Common myeloid progenitor, CD34-positive (primary cell): ENCODE data around the gene PPP1R12C.

Source experiments
- CTCF ChIA-PET: fragments of 350-600 bp; sonication (Branson Sonifier 250); formaldehyde crosslinking; loops from one replicate; lab custom pipeline; 2021; ENCODE audit warnings: antibody characterized with exemption; lab: Charles Lee
- POLR2A ChIA-PET: fragments of 350-600 bp; sonication (Branson Sonifier 250); formaldehyde crosslinking; loops from one replicate; lab custom pipeline; 2021; ENCODE audit warnings: antibody characterized with exemption; lab: Charles Lee
- DNase-seq, 3 donors: peaks; one replicate each; pipeline versions ENCODE4 v3.0.0 to v3.0.0-alpha.2; 2013
- H3K27ac ChIP-seq, 2 experiments: 1 replicate in 1 of 2; 2 replicates in 1 of 2; pipeline ENCODE4 v1.7.0; 2013; ENCODE audit warnings: inconsistent platforms in 2 of 2, low read length in 2 of 2, mild to moderate bottlenecking in 2 of 2, low read depth in 1 of 2, moderate library complexity in 1 of 2; ENCODE audit not compliant: severe bottlenecking in 2 of 2, insufficient read depth in 1 of 2, poor library complexity in 1 of 2
- H3K27me3 ChIP-seq, 5 experiments: replicated peaks in 2 of 5; 1 replicate in 3 of 5; 2 replicates in 2 of 5; pipeline versions ENCODE4 v1.6.1 to v1.7.0; 2013; ENCODE audit warnings: low read length in 4 of 5, mild to moderate bottlenecking in 2 of 5, moderate library complexity in 2 of 5, inconsistent platforms in 1 of 5; ENCODE audit not compliant: insufficient read depth in 5 of 5, control insufficient read depth in 4 of 5
- H3K36me3 ChIP-seq, 4 experiments: 1 replicate in 2 of 4; 2 replicates in 2 of 4; pipeline versions ENCODE4 v1.6.1 to v1.7.0; 2013; ENCODE audit warnings: low read length in 3 of 4, control low read depth in 1 of 4, mild to moderate bottlenecking in 1 of 4; ENCODE audit not compliant: control insufficient read depth in 4 of 4, insufficient read depth in 4 of 4
- H3K4me1 ChIP-seq, 4 experiments: 1 replicate in 3 of 4; 2 replicates in 1 of 4; pipeline versions ENCODE4 v1.6.1 to v1.7.1; 2013; ENCODE audit warnings: low read length in 3 of 4, mild to moderate bottlenecking in 3 of 4, control low read depth in 1 of 4, inconsistent platforms in 1 of 4, moderate library complexity in 1 of 4; ENCODE audit not compliant: control insufficient read depth in 4 of 4, insufficient read depth in 4 of 4; ENCODE audit errors: control extremely low read depth in 1 of 4
- H3K4me3 ChIP-seq, 7 experiments: 1 replicate in 4 of 7; 2 replicates in 3 of 7; pipeline versions ENCODE4 v1.5.1 to v1.7.0; 2013; ENCODE audit warnings: mild to moderate bottlenecking in 7 of 7, low read length in 6 of 7, moderate library complexity in 6 of 7, inconsistent platforms in 2 of 7, low read depth in 2 of 7, control low read depth in 1 of 7; ENCODE audit not compliant: insufficient read depth in 4 of 7, control insufficient read depth in 1 of 7; ENCODE audit errors: extremely low read depth in 1 of 7
- H3K9me3 ChIP-seq, 5 experiments: 1 replicate in 4 of 5; 2 replicates in 1 of 5; pipeline versions ENCODE4 v1.6.1 to v1.7.1; 2013; ENCODE audit warnings: low read length in 4 of 5, mild to moderate bottlenecking in 2 of 5, inconsistent platforms in 1 of 5, low read depth in 1 of 5, moderate library complexity in 1 of 5; ENCODE audit not compliant: control insufficient read depth in 4 of 5, insufficient read depth in 2 of 5; ENCODE audit errors: control extremely low read depth in 1 of 5
- WGBS: methylation state at CpG from one replicate; pipeline ENCODE4 v1.1.5; 2013; ENCODE audit not compliant: insufficient coverage; 5-methylcytosine and 5-hydroxymethylcytosine counted together

Gene PPP1R12C

GRCh38 chr19:55095260-55096060 lies 22.0 kb downstream of the PPP1R12C start:
- CTCF ChIA-PET: interaction anchor here (1.1 kb wide), 1 partner anchor 10 kb away, joined by 3 read pairs; no protein-coding TSS in a partner anchor

GRCh38 chr19:55094456-55095259 lies 22.8 kb downstream of the PPP1R12C start:
- no peaks in the 10 kb centered on the region for H3K9me3 ChIP-seq
- peaks cover 5 to 53% (median 33%) of the 10 kb centered on the region in 4 experiments for H3K36me3 ChIP-seq
- no peak overlapping the region for H3K27ac ChIP-seq
- no peaks in the 10 kb centered on the region for H3K27me3 ChIP-seq
- no peak for DNase-seq
- WGBS: 98% methylated on average over 24 of the region's 32 CpGs
- ChIA-PET POLR2A (no interaction called here), CTCF (interaction anchor here (1.1 kb wide), 1 partner anchor 10 kb away, joined by 3 read pairs; no protein-coding TSS in a partner anchor)
- H3K4me3 ChIP-seq: no peak overlapping the region
- H3K4me1 ChIP-seq: peaks cover 0 to 17% (median 9%) of the 10 kb centered on the region in 4 experiments

More at GRCh38 chr19:55095260-55096060, 22.0 kb downstream of the PPP1R12C start:
- DNase-seq: no peak
- peaks cover 0 to 17% (median 9%) of the 10 kb centered on the region in 4 experiments for H3K4me1 ChIP-seq
- H3K4me3 ChIP-seq: no peak overlapping the region
- WGBS: 99% methylated on average over 9 of the region's 23 CpGs
- no peak overlapping the region for H3K27ac ChIP-seq
- no peaks in the 10 kb centered on the region for H3K27me3 ChIP-seq
- H3K36me3 ChIP-seq: peaks cover 5 to 53% (median 35%) of the 10 kb centered on the region in 4 experiments
- H3K9me3 ChIP-seq: no peaks in the 10 kb centered on the region
- POLR2A ChIA-PET: no interaction called here

- Histone ChIP-seq H3K4me1 (peaks cover 0 to 10% (median 2%) of the 10 kb centered on the region in 4 experiments), H3K9me3 (no peaks in the 10 kb centered on the region), H3K4me3 (no peak overlapping the region), H3K27ac (no peak overlapping the region), H3K27me3 (peaks cover 0 to 9% (median 5%) of the 10 kb centered on the region in 5 experiments), H3K36me3 (peaks cover 2 to 46% (median 27%) of the 10 kb centered on the region in 4 experiments)
- 97% methylated on average over 37 of the region's 49 CpGs for WGBS
- POLR2A ChIA-PET: no interaction called here
- CTCF ChIA-PET: no interaction called here
- DNase-seq: no peak
These were observed 24.8 kb downstream of the PPP1R12C start for GRCh38 chr19:55092423-55093318.

- Histone ChIP-seq H3K4me1 (peaks cover 0 to 16% (median 5%) of the 10 kb centered on the region in 4 experiments), H3K27ac (no peak overlapping the region), H3K4me3 (no peak overlapping the region), H3K36me3 (peaks cover 2 to 46% (median 27%) of the 10 kb centered on the region in 4 experiments), H3K27me3 (peaks cover 0 to 16% (median 10%) of the 10 kb centered on the region in 5 experiments), H3K9me3 (no peaks in the 10 kb centered on the region)
- DNase-seq: no peak
- ChIA-PET POLR2A (no interaction called here), CTCF (no interaction called here)
- WGBS: 93% methylated on average over 6 of the region's 27 CpGs
These were observed 25.5 kb downstream of the PPP1R12C start for GRCh38 chr19:55091955-55092354.

GRCh38 chr19:55091126-55091910 lies 26.1 kb downstream of the PPP1R12C start:
- H3K4me3 ChIP-seq: no peak overlapping the region
- H3K27ac ChIP-seq: no peak overlapping the region
- peaks cover 0 to 19% (median 8%) of the 10 kb centered on the region in 4 experiments for H3K4me1 ChIP-seq
- ChIA-PET POLR2A (interaction anchor here (0.6 kb wide), 1 partner anchor 621 kb away, joined by 3 read pairs; no protein-coding TSS in a partner anchor), CTCF (interaction anchor here (1.1 to 1.2 kb wide), 2 partner anchors 8 to 25 kb away, joined by 3 to 4 read pairs; no protein-coding TSS in a partner anchor)
- WGBS: 94% methylated on average over 18 of the region's 32 CpGs
- H3K9me3 ChIP-seq: no peaks in the 10 kb centered on the region
- peaks cover 0 to 23% (median 10%) of the 10 kb centered on the region in 5 experiments for H3K27me3 ChIP-seq
- DNase-seq: no peak
- H3K36me3 ChIP-seq: peaks cover 2 to 46% (median 27%) of the 10 kb centered on the region in 4 experiments

GRCh38 chr19:55090564-55090963 lies 26.9 kb downstream of the PPP1R12C start:
- Histone ChIP-seq H3K9me3 (no peaks in the 10 kb centered on the region), H3K27ac (no peak overlapping the region), H3K4me1 (peaks cover 0 to 19% (median 8%) of the 10 kb centered on the region in 4 experiments), H3K27me3 (peaks cover 4 to 30% (median 16%) of the 10 kb centered on the region in 5 experiments), H3K36me3 (peaks cover 2 to 43% (median 25%) of the 10 kb centered on the region in 4 experiments), H3K4me3 (no peak overlapping the region)
- DNase-seq: no peak
- WGBS: 97% methylated on average over 13 of the region's 13 CpGs
- ChIA-PET CTCF (interaction anchor here (1.1 to 1.4 kb wide), 3 partner anchors 9 to 42 kb away, joined by 3 to 8 read pairs (median 4); no protein-coding TSS in a partner anchor), POLR2A (no interaction called here)
